HG03066 (cell line): ENCODE measurements around the gene MICALL2.
"Not testable (repeated sequence)": the region's sequence is repeated elsewhere in the genome, so short reads cannot be mapped to it uniquely, and the experiment has no call there.

Source experiments
- ATAC-seq: cut with Tn5 transposase; IDR thresholded peaks from one replicate; pipeline ENCODE4 v1.9.1; 2021; ENCODE audit warnings: low read depth; ENCODE audit not compliant: unreplicated experiment

Gene MICALL2

GRCh38 chr7:1450431-1450830, 8.8 kb downstream of the MICALL2 start:
- ATAC-seq = no peak

- no peak for ATAC-seq
Observed at GRCh38 chr7:1449951-1450350, 9.3 kb downstream of the MICALL2 start.

- no peak for ATAC-seq
Observed at GRCh38 chr7:1449501-1449900, 9.8 kb downstream of the MICALL2 start.

GRCh38 chr7:1448958-1449357, 10.3 kb downstream of the MICALL2 start:
- ATAC-seq = no peak

- no peak for ATAC-seq
Observed at GRCh38 chr7:1447551-1448244, 11.6 kb downstream of the MICALL2 start.

- ATAC-seq = no peak
Observed at GRCh38 chr7:1447112-1447511, 12.2 kb downstream of the MICALL2 start.

- ATAC-seq = no peak
Observed at GRCh38 chr7:1446620-1447032, 12.6 kb downstream of the MICALL2 start.

GRCh38 chr7:1446026-1446425, 13.2 kb downstream of the MICALL2 start:
- ATAC-seq = not testable (repeated sequence)

GRCh38 chr7:1445341-1445740, 13.9 kb downstream of the MICALL2 start:
- no peak for ATAC-seq

- no peak for ATAC-seq
Observed at GRCh38 chr7:1444925-1445322, 14.3 kb downstream of the MICALL2 start.

- ATAC-seq = no peak
Observed at GRCh38 chr7:1444214-1444924, 14.9 kb downstream of the MICALL2 start.

- not testable (repeated sequence) for ATAC-seq
Observed at GRCh38 chr7:1443587-1444200, 15.6 kb downstream of the MICALL2 start.

GRCh38 chr7:1442355-1443124, 16.7 kb downstream of the MICALL2 start:
- no peak for ATAC-seq

GRCh38 chr7:1441615-1442354, 17.5 kb downstream of the MICALL2 start:
- ATAC-seq = no peak

GRCh38 chr7:1440620-1441019, 18.6 kb downstream of the MICALL2 start:
- ATAC-seq = no peak

GRCh38 chr7:1439373-1440363, 19.6 kb downstream of the MICALL2 start:
- ATAC-seq = no peak

- no peak for ATAC-seq
Observed at GRCh38 chr7:1438821-1439220, 20.4 kb downstream of the MICALL2 start.

- no peak for ATAC-seq
Observed at GRCh38 chr7:1438208-1438607, 21.1 kb downstream of the MICALL2 start.
